Peyer's patch (tissue), 4 donors: Measurements from ENCODE around the gene SLC25A13. TPM values are rescaled to one million over a fixed set of nuclear protein-coding genes. Genes with fewer than 3 reads are reported as not detected.

Source experiments
- DNase-seq, 3 donors: peaks; one replicate each; pipeline ENCODE4 v3.0.0-alpha.2; 2017 to 2019
- H3K27ac ChIP-seq, 4 donors: fragments of 200-600 bp; sonication (generic); one replicate each; pipeline ENCODE4 v1.5.1; 2016 to 2019
- H3K27me3 ChIP-seq, 2 donors: fragments of 200-600 bp; sonication (generic); one replicate each; pipeline ENCODE4 v1.5.1; 2019
- H3K36me3 ChIP-seq, 3 donors: fragments of 200-600 bp; sonication (generic); one replicate each; pipeline ENCODE4 v1.5.1; 2016 to 2019
- H3K4me1 ChIP-seq, 4 donors: fragments of 200-600 bp; sonication (generic); one replicate each; pipeline ENCODE4 v1.5.1; 2016 to 2019
- H3K4me3 ChIP-seq, 4 donors: fragments of 200-600 bp; sonication (generic); 1 replicate in 3 of 4; 2 replicates in 1 of 4; pipeline ENCODE4 v1.5.1; 2016 to 2019; ENCODE audit warnings: mild to moderate bottlenecking in 1 of 4
- H3K9me3 ChIP-seq, 4 donors: fragments of 200-600 bp; sonication (generic); one replicate each; pipeline ENCODE4 v1.5.1; 2016 to 2019; ENCODE audit warnings: mild to moderate bottlenecking in 1 of 4
- POLR2A ChIP-seq, 2 donors: fragments of 450-650 bp; IDR thresholded peaks; one replicate each; pipeline ENCODE4 v1.5.1; 2017; ENCODE audit warnings: antibody characterized with exemption in 2 of 2, mild to moderate bottlenecking in 2 of 2, moderate library complexity in 2 of 2
- total RNA-seq, 4 donors: library from RNA; depleted of rRNA; stranded (reverse); fragments of >200 nt; gene quantifications; one replicate each; pipeline ENCODE4 v1.1.0, GENCODE V29; 2016
- TF ChIP-seq, protein P1 (sequence below), 6 experiments: fragments of 450-650 bp in 4 of 6; fragments of 200-600 bp in 2 of 6; sonication (generic) in 1 of 6; IDR thresholded peaks; one replicate each; pipeline ENCODE4 v1.5.1; 2017 to 2019; ENCODE audit warnings: antibody characterized with exemption in 6 of 6, mild to moderate bottlenecking in 3 of 6, moderate library complexity in 1 of 6

SLC25A13 gene
- total RNA-seq, 4 donors from 2014 or later, result 16.5 to 87.8 (median 60.3) TPM

- no peaks in the 10 kb centered on the region for H3K27me3 ChIP-seq
- DNase-seq, result no peak
- no peaks in the 10 kb centered on the region for H3K36me3 ChIP-seq
- H3K4me3 ChIP-seq, result no peak overlapping the region
- H3K27ac ChIP-seq, result no peak overlapping the region
- TF ChIP-seq, protein P1, sequence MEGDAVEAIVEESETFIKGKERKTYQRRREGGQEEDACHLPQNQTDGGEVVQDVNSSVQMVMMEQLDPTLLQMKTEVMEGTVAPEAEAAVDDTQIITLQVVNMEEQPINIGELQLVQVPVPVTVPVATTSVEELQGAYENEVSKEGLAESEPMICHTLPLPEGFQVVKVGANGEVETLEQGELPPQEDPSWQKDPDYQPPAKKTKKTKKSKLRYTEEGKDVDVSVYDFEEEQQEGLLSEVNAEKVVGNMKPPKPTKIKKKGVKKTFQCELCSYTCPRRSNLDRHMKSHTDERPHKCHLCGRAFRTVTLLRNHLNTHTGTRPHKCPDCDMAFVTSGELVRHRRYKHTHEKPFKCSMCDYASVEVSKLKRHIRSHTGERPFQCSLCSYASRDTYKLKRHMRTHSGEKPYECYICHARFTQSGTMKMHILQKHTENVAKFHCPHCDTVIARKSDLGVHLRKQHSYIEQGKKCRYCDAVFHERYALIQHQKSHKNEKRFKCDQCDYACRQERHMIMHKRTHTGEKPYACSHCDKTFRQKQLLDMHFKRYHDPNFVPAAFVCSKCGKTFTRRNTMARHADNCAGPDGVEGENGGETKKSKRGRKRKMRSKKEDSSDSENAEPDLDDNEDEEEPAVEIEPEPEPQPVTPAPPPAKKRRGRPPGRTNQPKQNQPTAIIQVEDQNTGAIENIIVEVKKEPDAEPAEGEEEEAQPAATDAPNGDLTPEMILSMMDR (IDR thresholded peaks at IDR 0.05), result no peak
- TF ChIP-seq POLR2A (IDR thresholded peaks at IDR 0.05), result no peak
- H3K9me3 ChIP-seq, result no peaks in the 10 kb centered on the region
- H3K4me1 ChIP-seq, result peaks cover 0 to 9% (median 0%) of the 10 kb centered on the region in 4 donors
Measured at GRCh38 chr7:96287559-96287958, 34.3 kb downstream of the SLC25A13 start.

DNA sequence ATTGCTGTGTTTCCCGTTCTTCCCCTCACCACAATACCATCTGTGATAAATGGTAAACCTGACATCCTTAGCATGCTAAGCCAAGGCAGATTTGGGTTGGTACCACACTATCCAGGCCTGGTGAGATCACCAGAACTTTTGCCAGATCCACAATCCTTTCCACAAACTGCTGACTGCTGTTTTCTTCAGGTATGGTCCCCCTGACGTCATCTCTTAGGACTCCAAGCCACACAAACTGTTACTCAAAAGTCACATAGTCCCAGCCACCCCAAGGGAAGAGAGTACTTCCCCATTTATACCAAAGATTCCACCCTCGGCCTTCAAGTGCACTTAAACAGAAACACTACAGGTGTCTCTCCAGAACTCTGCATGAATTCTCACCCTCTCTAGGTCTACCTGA, 34.8 kb downstream of the SLC25A13 start:
- no peak for TF ChIP-seq POLR2A (IDR thresholded peaks at IDR 0.05)
- TF ChIP-seq, protein P1 (IDR thresholded peaks at IDR 0.05), result no peak
- no peaks in the 10 kb centered on the region for H3K27me3 ChIP-seq
- DNase-seq, result no peak
- H3K9me3 ChIP-seq, result no peaks in the 10 kb centered on the region
- H3K4me1 ChIP-seq, result peaks cover 0 to 9% (median 0%) of the 10 kb centered on the region in 4 donors
- H3K36me3 ChIP-seq, result no peaks in the 10 kb centered on the region
- no peak overlapping the region for H3K27ac ChIP-seq
- H3K4me3 ChIP-seq, result no peak overlapping the region

- H3K4me1 ChIP-seq, result peaks cover 0 to 9% (median 0%) of the 10 kb centered on the region in 4 donors
- H3K36me3 ChIP-seq, result no peaks in the 10 kb centered on the region
- H3K27me3 ChIP-seq, result no peaks in the 10 kb centered on the region
- H3K4me3 ChIP-seq, result no peak overlapping the region
- TF ChIP-seq, protein P1 (IDR thresholded peaks at IDR 0.05), result no peak
- TF ChIP-seq POLR2A (IDR thresholded peaks at IDR 0.05), result no peak
- H3K9me3 ChIP-seq, result no peaks in the 10 kb centered on the region
- no peak for DNase-seq
- no peak overlapping the region for H3K27ac ChIP-seq
Measured at GRCh38 chr7:96285579-96285978, 36.3 kb downstream of the SLC25A13 start.

GRCh38 chr7:96284835-96285234, 37.1 kb downstream of the SLC25A13 start:
- Histone ChIP-seq H3K9me3 (no peaks in the 10 kb centered on the region), H3K27ac (no peak overlapping the region), H3K4me3 (no peak overlapping the region), H3K4me1 (peaks cover 0 to 9% (median 2%) of the 10 kb centered on the region in 4 donors), H3K27me3 (no peaks in the 10 kb centered on the region), H3K36me3 (no peaks in the 10 kb centered on the region)
- DNase-seq, result no peak
- no peak for TF ChIP-seq POLR2A (IDR thresholded peaks at IDR 0.05)
- TF ChIP-seq, protein P1 (IDR thresholded peaks at IDR 0.05), result no peak

DNA sequence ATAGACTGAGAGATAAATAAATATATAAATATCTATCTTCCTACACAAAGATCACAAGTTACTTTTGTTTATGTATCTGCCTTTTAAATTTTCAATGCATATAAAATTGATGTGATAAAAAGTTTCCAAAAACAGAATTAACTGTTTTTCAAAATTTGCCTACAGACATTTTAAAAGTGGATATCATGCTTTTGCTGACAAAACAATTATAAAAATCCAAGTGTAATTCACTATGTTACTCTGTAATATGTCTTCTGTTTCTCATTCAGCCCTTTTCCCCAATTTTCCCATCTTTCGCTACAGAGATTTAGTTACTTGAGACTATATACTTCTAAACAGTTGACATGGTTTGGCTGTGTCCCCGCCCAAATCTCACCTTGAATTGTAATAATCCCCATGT, 37.7 kb downstream of the SLC25A13 start:
- H3K27ac ChIP-seq, result no peak overlapping the region
- H3K4me3 ChIP-seq, result no peak overlapping the region
- peaks cover 0 to 9% (median 2%) of the 10 kb centered on the region in 4 donors for H3K4me1 ChIP-seq
- DNase-seq, result no peak
- no peaks in the 10 kb centered on the region for H3K9me3 ChIP-seq
- no peaks in the 10 kb centered on the region for H3K27me3 ChIP-seq
- TF ChIP-seq, protein P1 (IDR thresholded peaks at IDR 0.05), result no peak
- TF ChIP-seq POLR2A (IDR thresholded peaks at IDR 0.05), result no peak
- H3K36me3 ChIP-seq, result no peaks in the 10 kb centered on the region

GRCh38 chr7:96282835-96283234, 39.1 kb downstream of the SLC25A13 start:
- DNase-seq, result no peak
- TF ChIP-seq, protein P1 (IDR thresholded peaks at IDR 0.05), result no peak
- TF ChIP-seq POLR2A (IDR thresholded peaks at IDR 0.05), result no peak
- no peak overlapping the region for H3K27ac ChIP-seq
- no peaks in the 10 kb centered on the region for H3K9me3 ChIP-seq
- no peaks in the 10 kb centered on the region for H3K27me3 ChIP-seq
- no peaks in the 10 kb centered on the region for H3K36me3 ChIP-seq
- no peak overlapping the region for H3K4me3 ChIP-seq
- peaks cover 0 to 9% (median 2%) of the 10 kb centered on the region in 4 donors for H3K4me1 ChIP-seq
